HG03060 (cell line): ENCODE results near the gene PRSS57.
"Not testable (repeated sequence)": the region's sequence is repeated elsewhere in the genome, so short reads cannot be mapped to it uniquely, and the experiment has no call there.

Experiments used
- ATAC-seq: cut with Tn5 transposase; IDR thresholded peaks from one replicate; pipeline ENCODE4 v1.9.1; 2021; ENCODE audit warnings: low read depth, moderate number of reproducible peaks; ENCODE audit not compliant: unreplicated experiment

PRSS57 gene

DNA sequence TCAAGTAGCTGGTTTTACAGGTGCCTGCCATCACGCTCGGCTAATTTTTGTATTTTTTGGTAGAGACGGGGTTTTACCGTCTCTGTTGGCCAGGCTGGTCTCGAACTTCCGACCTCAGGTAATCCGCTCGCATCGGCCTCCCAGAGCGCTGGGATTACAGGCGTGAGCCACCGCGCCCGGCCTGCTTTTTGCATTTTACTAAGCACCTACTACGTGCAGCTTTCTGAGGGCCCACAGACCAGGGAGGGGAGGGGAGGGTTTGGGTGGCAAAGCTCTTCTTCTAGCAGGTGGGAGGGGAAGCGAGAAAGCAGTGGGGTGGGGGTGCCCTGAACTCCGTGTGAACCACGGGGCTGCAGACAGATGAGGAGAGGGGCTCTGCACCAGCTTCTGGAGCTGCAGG lies 28.5 kb upstream of the PRSS57 start:
- no peak for ATAC-seq

- no peak for ATAC-seq
Measured at GRCh38 chr19:723247-723646, 28.0 kb upstream of the PRSS57 start.

GRCh38 chr19:722553-723101 lies 27.4 kb upstream of the PRSS57 start:
- ATAC-seq, result no peak

DNA sequence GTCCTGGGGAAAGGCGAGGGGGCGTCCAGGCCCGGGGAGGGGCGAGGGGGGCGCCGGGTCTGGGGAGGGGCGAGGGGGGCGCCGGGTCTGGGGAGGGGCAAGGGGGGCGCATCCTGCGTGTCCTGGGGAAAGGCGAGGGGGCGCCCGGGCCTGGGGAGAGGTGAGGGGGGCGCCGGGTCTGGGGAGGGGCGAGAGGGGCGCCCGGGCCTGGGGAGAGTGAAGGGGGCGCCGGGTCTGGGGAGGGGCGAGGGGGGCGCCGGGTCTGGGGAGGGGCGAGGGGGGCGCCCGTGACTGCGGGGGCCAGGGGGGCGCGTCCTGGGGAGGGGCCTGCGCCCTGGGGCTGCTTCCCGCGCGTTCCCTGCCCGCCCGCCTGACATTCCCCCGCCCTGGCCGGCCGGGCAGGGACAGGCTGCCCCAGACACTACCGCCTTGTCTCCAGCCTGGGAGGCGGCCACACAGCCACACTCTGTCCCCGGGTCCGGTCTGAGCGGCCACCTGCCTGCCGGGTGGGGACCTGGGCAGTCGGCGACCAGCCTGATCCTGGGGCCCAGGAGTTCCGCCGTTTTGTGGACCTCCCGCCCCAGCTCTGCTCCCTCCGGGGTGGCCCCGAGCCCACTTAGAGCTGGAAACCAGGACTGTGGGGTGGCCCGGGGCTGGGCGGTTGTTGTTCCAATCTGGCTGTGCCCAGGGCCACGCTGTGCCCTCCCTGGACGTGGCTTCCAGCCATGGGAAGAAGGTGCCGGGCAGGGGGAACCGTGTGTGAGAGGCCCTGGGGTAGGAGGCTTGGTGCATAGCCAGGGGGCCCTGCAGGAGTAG lies 25.3 kb upstream of the PRSS57 start:
- ATAC-seq, result no peak

- ATAC-seq, result no peak
Measured at GRCh38 chr19:719636-720344, 24.5 kb upstream of the PRSS57 start.

DNA sequence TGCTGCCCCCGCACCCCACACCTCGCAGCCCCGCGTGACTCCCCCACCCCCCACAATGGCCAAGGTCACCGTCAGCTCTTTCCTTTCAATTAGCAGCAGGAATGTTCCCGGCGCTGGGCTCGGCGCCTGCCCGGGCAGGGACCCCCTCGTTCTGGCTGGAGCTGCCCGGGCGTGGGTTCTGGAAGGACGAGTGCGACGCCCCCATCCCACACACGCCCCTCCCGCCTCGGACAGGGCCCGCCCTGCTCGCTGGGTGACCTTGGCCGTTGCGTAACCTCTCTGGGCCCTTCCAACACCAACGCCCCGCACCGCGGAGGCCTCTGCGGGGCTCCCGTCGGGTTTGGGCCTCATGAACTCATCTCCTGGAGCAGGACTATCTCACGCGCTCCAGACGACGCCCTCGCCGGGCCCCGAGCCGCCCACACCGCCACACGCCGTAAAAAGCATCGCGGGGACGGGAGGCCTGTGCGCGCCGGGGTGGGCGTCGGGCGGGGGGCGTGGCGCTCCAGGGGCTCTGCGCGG lies 23.8 kb upstream of the PRSS57 start:
- ATAC-seq, result no peak

GRCh38 chr19:718251-718951 lies 23.1 kb upstream of the PRSS57 start:
- ATAC-seq, result no peak

DNA sequence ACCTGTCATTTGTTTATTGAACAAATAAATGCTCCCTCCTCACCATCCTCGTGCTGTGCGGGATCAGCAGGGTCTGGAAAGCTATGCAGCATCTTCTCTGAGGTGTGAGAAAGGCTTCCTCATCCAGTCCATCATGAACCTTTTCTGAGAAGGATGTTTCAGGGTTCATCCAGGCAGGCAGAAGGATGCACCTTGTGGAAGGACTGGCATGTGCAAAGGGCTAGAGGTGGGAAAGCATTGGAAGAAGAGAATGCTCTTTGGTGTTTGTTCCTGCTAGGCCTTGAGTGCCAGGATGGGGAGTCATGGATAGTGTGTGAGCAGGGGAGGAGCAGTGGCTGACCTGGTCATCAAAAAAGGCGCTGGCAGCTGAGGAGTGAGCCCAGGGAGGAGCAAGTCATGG lies 20.1 kb upstream of the PRSS57 start:
- ATAC-seq, result no peak

- ATAC-seq, result no peak
Measured at GRCh38 chr19:711254-711653, 16.0 kb upstream of the PRSS57 start.

GRCh38 chr19:710767-711166 lies 15.5 kb upstream of the PRSS57 start:
- ATAC-seq, result no peak

- ATAC-seq, result no peak
Measured at GRCh38 chr19:709965-710571, 14.8 kb upstream of the PRSS57 start.

DNA sequence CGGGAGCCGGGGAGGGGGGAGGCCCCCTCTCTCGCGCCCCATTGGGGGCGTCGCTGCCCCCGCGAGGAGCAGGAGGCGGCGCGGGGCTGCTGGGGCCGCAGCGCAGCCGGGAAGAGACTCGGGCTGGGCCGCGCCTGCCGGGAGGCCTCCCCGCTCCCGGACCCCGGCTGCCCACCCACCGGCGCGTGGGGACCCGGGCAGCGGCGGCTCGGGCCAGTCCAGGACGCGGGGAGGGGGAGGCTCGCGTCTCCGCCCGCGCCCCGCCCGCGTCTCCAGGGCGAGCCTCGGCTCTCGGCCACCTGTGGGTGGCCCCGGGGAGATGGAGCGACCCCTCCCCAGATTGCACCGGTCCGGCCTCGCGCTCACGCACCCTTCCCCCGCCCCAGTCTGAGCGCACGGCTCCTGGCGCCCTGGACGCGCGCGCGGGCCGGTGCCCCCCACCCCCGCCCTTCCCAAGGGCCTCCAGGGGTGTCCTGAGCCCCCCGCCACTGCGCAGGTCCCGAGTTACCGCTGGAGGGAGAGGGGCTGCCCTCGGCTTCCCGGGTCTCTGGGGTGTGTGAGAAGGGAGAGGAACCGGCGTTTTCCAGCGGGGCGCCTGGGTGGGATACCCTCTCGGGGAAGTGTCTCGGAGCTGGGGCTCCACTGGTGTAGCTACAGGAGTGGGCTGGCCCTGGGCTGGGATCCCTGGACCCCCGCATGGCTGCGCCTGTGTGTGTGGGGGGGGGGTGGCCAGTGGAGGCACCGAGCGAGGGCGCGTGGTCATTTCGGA lies 14.1 kb upstream of the PRSS57 start:
- ATAC-seq, result no peak

DNA sequence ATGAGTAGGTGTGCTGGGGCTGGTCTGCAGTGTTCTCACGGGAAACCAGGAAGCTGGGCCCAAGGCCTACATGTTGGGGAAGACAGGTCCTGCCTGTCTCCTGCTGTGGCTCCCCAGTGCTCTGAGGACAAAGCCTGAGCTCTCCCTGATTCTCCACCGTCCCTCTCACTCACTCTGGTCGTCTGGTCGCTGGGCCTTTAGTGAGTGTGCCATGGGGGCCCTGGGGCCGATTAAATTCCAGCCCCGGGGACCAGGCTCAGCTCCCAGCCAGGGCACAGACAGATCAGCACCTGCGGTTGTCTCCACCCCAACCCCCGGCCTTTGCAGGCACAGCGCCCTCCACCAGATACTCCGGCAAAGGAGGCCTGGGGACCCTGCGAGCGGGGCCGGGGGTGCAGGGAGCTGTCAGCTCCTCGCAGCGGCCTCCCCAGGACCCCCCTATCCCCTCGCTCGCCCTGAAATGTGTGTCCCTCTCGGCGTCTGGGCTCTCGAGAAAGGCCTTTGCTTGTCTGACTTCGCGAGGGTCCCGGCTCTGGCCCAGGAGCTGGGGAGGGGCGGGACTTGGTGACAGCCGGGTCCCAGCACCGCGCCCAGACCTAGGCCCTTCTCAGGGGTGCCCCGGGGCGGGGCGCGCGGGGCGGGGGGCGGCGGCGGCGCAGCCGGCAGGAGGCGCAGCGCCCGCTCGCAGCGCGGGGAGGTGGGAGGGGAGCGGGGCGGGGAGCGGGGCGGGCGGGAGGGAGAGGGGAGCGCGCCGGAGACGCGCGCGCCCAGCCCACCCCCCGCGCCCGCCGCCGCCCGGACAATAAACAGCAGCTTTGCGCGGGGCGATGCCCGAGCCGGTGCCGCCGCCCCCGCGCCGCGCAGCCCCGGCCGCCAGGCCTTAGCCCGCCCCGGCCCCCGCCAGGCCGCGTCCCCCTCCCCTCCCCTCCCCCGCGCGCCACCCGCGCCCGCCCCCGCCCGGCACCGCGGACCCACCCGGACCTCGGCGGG lies 13.2 kb upstream of the PRSS57 start, which contains the start of gene PALM:
PALM (plus strand) TSS at position 782 of the 990 bp plus-strand sequence. CDS start 212 bp downstream, outside the sequence.
- ATAC-seq, result no peak

GRCh38 chr19:704447-704741 lies 9.1 kb upstream of the PRSS57 start:
- ATAC-seq, result no peak

GRCh38 chr19:703651-704446 lies 8.6 kb upstream of the PRSS57 start:
- no peak for ATAC-seq

DNA sequence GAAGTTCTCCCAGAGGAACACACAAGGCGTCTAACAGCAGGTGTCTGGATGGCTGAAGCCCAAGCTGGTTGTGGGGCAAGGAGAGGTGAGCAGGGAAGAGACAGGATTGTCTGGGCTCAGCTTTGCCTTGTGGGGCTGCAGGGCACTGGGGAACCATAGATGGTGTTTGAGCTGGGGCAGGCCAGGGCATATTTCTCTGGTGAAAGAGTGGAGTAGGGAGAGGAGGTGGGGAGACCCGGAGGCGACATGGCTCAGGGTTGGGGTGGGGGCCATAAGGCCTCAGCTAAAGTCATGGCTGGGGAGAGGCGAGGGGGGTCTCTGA lies 8.0 kb upstream of the PRSS57 start:
- no peak for ATAC-seq

DNA sequence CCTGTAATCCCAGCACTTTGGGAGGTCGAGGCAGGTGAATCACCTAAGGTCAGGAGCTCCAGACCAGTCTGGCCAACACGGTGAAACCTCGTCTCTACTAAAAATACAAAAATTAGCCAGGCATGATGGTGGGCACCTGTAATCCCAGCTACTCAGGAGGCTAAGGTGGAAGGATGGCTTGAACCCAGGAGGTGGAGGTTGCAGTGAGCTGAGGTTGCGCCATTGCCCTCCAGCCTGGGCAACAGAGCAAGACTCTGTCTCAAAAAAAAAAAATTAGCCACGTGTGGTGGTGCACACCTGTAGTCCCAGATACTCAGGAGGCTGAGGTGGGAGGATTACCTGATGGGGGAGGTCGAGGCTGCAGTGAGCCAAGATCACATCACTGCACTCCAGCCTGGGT lies 7.6 kb upstream of the PRSS57 start:
- ATAC-seq, result not testable (repeated sequence)

DNA sequence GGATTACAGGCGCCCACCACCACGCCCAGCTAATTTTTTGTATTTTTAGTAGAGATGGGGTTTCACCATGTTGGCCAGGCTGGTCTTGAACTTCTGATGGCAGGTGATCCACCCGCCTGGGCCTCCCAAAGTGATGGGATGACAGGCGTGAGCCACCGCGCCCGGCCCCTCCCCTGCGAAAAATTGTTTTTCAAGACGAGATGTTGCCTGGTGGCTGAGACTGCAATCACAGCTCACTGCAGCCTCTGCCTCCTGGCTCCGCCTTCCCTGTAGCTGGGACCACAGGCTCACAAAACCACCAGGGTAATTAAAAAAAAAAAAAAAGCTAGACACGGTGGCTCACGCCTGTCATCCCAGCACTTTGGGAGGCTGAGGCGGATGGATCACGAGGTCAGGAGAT lies 4.6 kb upstream of the PRSS57 start:
- not testable (repeated sequence) for ATAC-seq
